K562 (cell line): ENCODE data around the gene HSD17B12. TPM values are rescaled to one million over a fixed set of nuclear protein-coding genes. Genes with fewer than 3 reads are reported as not detected.

Source experiments
- ATAC-seq: fragments of 200-7000 bp; cut with Tn5 transposase; 3 replicates; pipeline ENCODE4 v1.9.1; 2020; ENCODE audit warnings: moderate library complexity
- BruUV-seq: library from RNA; stranded (reverse); fragments of 400-500 nt; replicated peaks from 2 replicates; lab custom pipeline; 2021; lab: Mats Ljungman, UMichigan
- CTCF ChIA-PET: fragments of 300-600 bp; formaldehyde crosslinking; extraction: SDS; loops from one replicate; lab custom pipeline; 2021; ENCODE audit warnings: low intra/inter-chr PET ratio; lab: Yijun Ruan, JAX
- POLR2A ChIA-PET: fragments of 300-600, 350-650 bp; sonication (Branson Sonifier 250); formaldehyde crosslinking; extraction: SDS; loops from one replicate; lab custom pipeline; 2021; ENCODE audit warnings: antibody characterized with exemption, inconsistent platforms; lab: Yijun Ruan, JAX
- DNase-seq, 4 experiments: peaks; one replicate each; pipeline versions ENCODE4 v3.0.0 to v3.0.0-alpha.2; 2011 to 2018; ENCODE audit warnings: low spot score in 3 of 4, mixed read lengths in 3 of 4; ENCODE audit errors: extremely low read depth in 1 of 4
- FAIRE-seq: peaks from 2 replicates; lab custom pipeline; 2011; peaks lifted over from hg19 to GRCh38; lab: Jason Lieb, UNC
- H2AFZ ChIP-seq: 2 replicates; pipeline ENCODE4 v1.6.0; 2011; ENCODE audit warnings: low read depth, low read length, control low read depth, inconsistent platforms
- H3K27ac ChIP-seq: fragments of 200-600 bp; 3 replicates; pipeline ENCODE4 v1.8.0; 2011; ENCODE audit warnings: low read depth, mild to moderate bottlenecking, control low read depth, inconsistent platforms, low read length, moderate library complexity, mixed read lengths; ENCODE audit errors: extremely low read depth
- H3K27me3 ChIP-seq, 2 experiments: fragments of 300-600 bp in 1 of 2; 2 replicates in 1 of 2; 3 replicates in 1 of 2; pipeline versions ENCODE4 v1.6.0 to v1.8.0; 2011; ENCODE audit warnings: inconsistent platforms in 2 of 2, low read length in 2 of 2, mild to moderate bottlenecking in 1 of 2, mixed read lengths in 1 of 2, moderate library complexity in 1 of 2; ENCODE audit not compliant: control insufficient read depth in 2 of 2, insufficient read depth in 2 of 2
- H3K36me3 ChIP-seq: fragments of 300-600 bp; 3 replicates; pipeline ENCODE4 v1.8.0; 2011; ENCODE audit warnings: mild to moderate bottlenecking, low read length, inconsistent platforms; ENCODE audit not compliant: control insufficient read depth, insufficient read depth
- H3K4me1 ChIP-seq, 2 experiments: fragments of 200-600 bp in 1 of 2; replicated peaks in 1 of 2; 2 replicates in 1 of 2; 3 replicates in 1 of 2; pipeline versions ENCODE4 v1.5.1 to v1.8.0; 2011; ENCODE audit warnings: inconsistent platforms in 2 of 2, low read length in 2 of 2, mild to moderate bottlenecking in 1 of 2, mixed read lengths in 1 of 2, moderate library complexity in 1 of 2; ENCODE audit not compliant: control insufficient read depth in 2 of 2, insufficient read depth in 2 of 2
- H3K4me2 ChIP-seq: 2 replicates; pipeline ENCODE4 v1.6.1; 2011; ENCODE audit warnings: low read length, control low read depth, inconsistent platforms, mixed read lengths; ENCODE audit not compliant: insufficient read depth
- H3K4me3 ChIP-seq: fragments of 200-600 bp; sonication (generic), shearing (Covaris generic); 2 replicates; pipeline ENCODE4 v1.5.1; 2016; ENCODE audit warnings: control low read depth, inconsistent platforms
- H3K79me2 ChIP-seq: fragments of 200-600 bp; 3 replicates; pipeline ENCODE4 v1.8.0; 2011; ENCODE audit warnings: low read length, inconsistent platforms; ENCODE audit not compliant: control insufficient read depth, insufficient read depth
- H3K9ac ChIP-seq, 2 experiments: 2 replicates each; pipeline versions ENCODE4 v1.6.0 to v1.6.1; 2011; ENCODE audit warnings: low read depth in 2 of 2, low read length in 2 of 2, control low read depth in 1 of 2, inconsistent platforms in 1 of 2, mild to moderate bottlenecking in 1 of 2, mixed read lengths in 1 of 2; ENCODE audit not compliant: insufficient read depth in 1 of 2
- H3K9me1 ChIP-seq: one replicate; pipeline ENCODE4 v1.6.0; 2011; ENCODE audit warnings: inconsistent platforms, mild to moderate bottlenecking, low read length, moderate library complexity; ENCODE audit not compliant: control insufficient read depth, insufficient read depth
- H3K9me3 ChIP-seq: replicated peaks from 2 replicates; pipeline ENCODE4 v1.5.1; 2011; ENCODE audit warnings: low read depth, low read length, inconsistent platforms; ENCODE audit not compliant: control insufficient read depth, insufficient read depth
- H4K20me1 ChIP-seq: replicated peaks from 2 replicates; pipeline ENCODE4 v1.6.1; 2011; ENCODE audit warnings: low read length, inconsistent platforms, mixed read lengths; ENCODE audit not compliant: control insufficient read depth, insufficient read depth
- E4F1 ChIP-seq: fragments of 250-450 bp; sonication (Bioruptor Pico); IDR thresholded peaks from 2 replicates; pipeline ENCODE4 v1.5.0; 2021; ENCODE audit warnings: mild to moderate bottlenecking, borderline replicate concordance
- GATA2 ChIP-seq: sonication (generic); formaldehyde crosslinking; IDR thresholded peaks from 2 replicates; pipeline ENCODE4 v1.4.0; 2020; ENCODE audit warnings: mild to moderate bottlenecking, missing genetic modification reagents
- NFXL1 ChIP-seq: fragments of 450-650 bp; formaldehyde crosslinking; IDR thresholded peaks from 2 replicates; pipeline ENCODE4 v1.4.0; 2021; ENCODE audit warnings: mild to moderate bottlenecking
- RAD21 ChIP-seq, 2 experiments: fragments of 250-450 bp in 1 of 2; fragments of 450-650 bp in 1 of 2; sonication (Bioruptor Pico) in 1 of 2; formaldehyde crosslinking in 1 of 2; IDR thresholded peaks in 1 of 2; conservative IDR thresholded peaks in 1 of 2; 2 replicates each; pipeline versions ENCODE4 v1.4.0 to v1.8.0; 2020 to 2022; ENCODE audit warnings: mild to moderate bottlenecking in 2 of 2, moderate library complexity in 1 of 2
- ZNF584 ChIP-seq: fragments of 200-800 bp; sonication (Bioruptor generic); IDR thresholded peaks from 2 replicates; pipeline ENCODE4 v1.6.1; 2016; ENCODE audit warnings: low read depth, mild to moderate bottlenecking, missing genetic modification characterization, missing compliant biosample characterization
- WGBS: fragments of 100-300 bp; shearing (Covaris generic); methylation state at CpG from one replicate; pipeline ENCODE4 v1.1.6; 2016; ENCODE audit warnings: low coverage, mixed read lengths; ENCODE audit not compliant: insufficient coverage; ENCODE audit errors: missing lambda C conversion rate; 5-methylcytosine and 5-hydroxymethylcytosine counted together
- in situ Hi-C: fragments of 300-500 bp; cut with MboI; formaldehyde crosslinking; loops from 4 replicates; pipeline ENCODE4 v1.15.0; 2018; ENCODE audit warnings: inconsistent platforms, mixed read lengths
- intact Hi-C: fragments of 100-400 bp; cut with micrococcal nuclease; formaldehyde crosslinking; loops from 2 replicates; pipeline ENCODE4 v1.14.2; 2022
- polyA plus RNA-seq, 8 experiments: library from polyadenylated mRNA; depleted of rRNA in 4 of 8; stranded (reverse) in 5 of 8; unstranded in 3 of 8; fragments of >200 nt; fragmentation: Nextera tagmentation in 2 of 8; fragmentation: Illumina TruSeq in 1 of 8; extraction: Ambion mirVana in 2 of 8; extraction: Trizol in 1 of 8; gene quantifications; 2 replicates each; pipeline versions ENCODE4 v1.2.1 to v1.2.3, GENCODE V29; 2011 to 2014; ENCODE audit warnings: inconsistent platforms in 1 of 8, missing spikeins in 1 of 8
- total RNA-seq, 7 experiments: library from RNA; depleted of rRNA in 6 of 7; stranded (reverse); fragments of >200 nt in 6 of 7; fragmentation: Illumina TruSeq in 2 of 7; extraction: Trizol in 2 of 7; gene quantifications; 2 replicates each; pipeline versions ENCODE4 v1.2.1 to v1.2.3, GENCODE V29; 2011 to 2021; ENCODE audit warnings: low replicate concordance in 1 of 7

The HSD17B12 gene
- total and polyA plus RNA-seq, 9 of the 15 experiments (the other 6 are each of a cell fraction or from before 2014, with no cell fraction given) = 9.1 to 34.5 (median 23.3) TPM

- TF ChIP-seq E4F1 (no peak), NFXL1 (CRISPR knock-in tag) (no peak)
These were observed 32.1 kb downstream of the HSD17B12 start (continued) for GRCh38 chr11:43712676-43713075.

GRCh38 chr11:43718373-43718772 lies 37.8 kb downstream of the HSD17B12 start:
- no peak overlapping the region for H2AFZ ChIP-seq
- H3K9me1 ChIP-seq = no peaks in the 10 kb centered on the region
- no peak for DNase-seq
- H3K36me3 ChIP-seq = no peaks in the 10 kb centered on the region
- CTCF ChIA-PET = no interaction called here
- intact Hi-C loops = loop anchor here (1.0 kb wide), 1 partner anchor 93 kb away; no protein-coding TSS in a partner anchor
- H3K27ac ChIP-seq = no peak overlapping the region
- H3K4me2 ChIP-seq = no peak overlapping the region
- WGBS = 29% methylated on average over 1 of the region's 1 CpG
- peaks cover 5% of the 10 kb centered on the region; the same call in 1 of the 2 replicates for H3K9me3 ChIP-seq
- no TSS peak for BruUV-seq
- POLR2A ChIA-PET = interaction anchor here (1.3 kb wide), 1 partner anchor 12 kb away, joined by 3 read pairs; no protein-coding TSS in a partner anchor
- no peak overlapping the region for H3K9ac ChIP-seq
- no peak for FAIRE-seq
- no peaks in the 10 kb centered on the region for H4K20me1 ChIP-seq
- in situ Hi-C loops = no loop called here
- H3K4me1 ChIP-seq = no peaks in the 10 kb centered on the region
- no peak for ATAC-seq
- no peaks in the 10 kb centered on the region for H3K27me3 ChIP-seq
- H3K79me2 ChIP-seq = no peaks in the 10 kb centered on the region
- TF ChIP-seq RAD21 (CRISPR knock-in tag; conservative IDR thresholded peaks at IDR 0.05 in 1 of 2, IDR thresholded peaks at IDR 0.05 in 1 of 2) (peak in 1 of 2 experiments; percentile 36; a peak in 2 of 4 replicates), ZNF584 (CRISPR knock-in tag) (peak; percentile 99), GATA2 (no peak)
- TF ChIP-seq, all 486 proteins: peak for 2
- H3K4me3 ChIP-seq = no peak overlapping the region
